IMR-90 (cell line): ENCODE data around the gene PRAC2. TPM values are rescaled to one million over a fixed set of nuclear protein-coding genes. Genes with fewer than 3 reads are reported as not detected.

Experiments used
- ATAC-seq: fragments of 200-7000 bp; cut with Tn5 transposase; 2 replicates; pipeline ENCODE4 v1.9.1; 2020; ENCODE audit warnings: low read depth, mild to moderate bottlenecking, moderate library complexity
- BruUV-seq: library from RNA; stranded (reverse); fragments of 400-500 nt; replicated peaks from 2 replicates; lab custom pipeline; 2021; lab: Mats Ljungman, UMichigan
- CTCF ChIA-PET: fragments of 300-600 bp; formaldehyde crosslinking; extraction: SDS; loops from one replicate; lab custom pipeline; 2021; ENCODE audit warnings: antibody characterized with exemption; lab: Yijun Ruan, JAX
- POLR2A ChIA-PET: fragments of 300-600 bp; sonication (Branson Sonifier 250); formaldehyde crosslinking; loops from one replicate; lab custom pipeline; 2022; ENCODE audit warnings: antibody characterized with exemption; ENCODE audit not compliant: unreplicated experiment; lab: Charles Lee
- DNase-seq: peaks from one replicate; pipeline ENCODE4 v3.0.0; 2013
- H2AFZ ChIP-seq: replicated peaks from 2 replicates; pipeline ENCODE3; 2013; ENCODE audit warnings: low read length, mild to moderate bottlenecking; ENCODE audit not compliant: poor library complexity
- H2AK5ac ChIP-seq: 2 replicates; pipeline ENCODE4 v1.6.1; 2013; ENCODE audit warnings: low read depth, low read length, inconsistent platforms
- H2AK9ac ChIP-seq: replicated peaks from 2 replicates; pipeline ENCODE3; 2013; ENCODE audit warnings: mild to moderate bottlenecking, low read depth, low read length, moderate library complexity; ENCODE audit not compliant: poor library complexity
- H2BK120ac ChIP-seq: 2 replicates; pipeline ENCODE4 v1.6.1; 2013; ENCODE audit warnings: low read depth, low read length, inconsistent platforms
- H2BK15ac ChIP-seq: 3 replicates; pipeline ENCODE4 v1.6.1; 2013; ENCODE audit warnings: low read depth, low read length, inconsistent platforms
- H2BK20ac ChIP-seq: 2 replicates; pipeline ENCODE4 v1.6.1; 2013; ENCODE audit warnings: low read depth, mild to moderate bottlenecking, inconsistent platforms, low read length, moderate library complexity
- H2BK5ac ChIP-seq: 2 replicates; pipeline ENCODE4 v1.6.1; 2013; ENCODE audit warnings: mild to moderate bottlenecking, low read depth, low read length, inconsistent platforms; ENCODE audit not compliant: poor library complexity, severe bottlenecking
- H3K14ac ChIP-seq: replicated peaks from 2 replicates; pipeline ENCODE4 v1.6.1; 2013; ENCODE audit warnings: low read depth, low read length, inconsistent platforms
- H3K18ac ChIP-seq: 2 replicates; pipeline ENCODE4 v1.6.1; 2013; ENCODE audit warnings: low read depth, low read length, control low read depth
- H3K23ac ChIP-seq: 2 replicates; pipeline ENCODE4 v1.6.1; 2013; ENCODE audit warnings: low read depth, low read length, inconsistent platforms
- H3K27ac ChIP-seq: 2 replicates; pipeline ENCODE4 v1.5.1; 2013; ENCODE audit warnings: mild to moderate bottlenecking, control low read depth, low read length; ENCODE audit not compliant: insufficient read depth
- H3K27me3 ChIP-seq: 2 replicates; pipeline ENCODE4 v1.6.1; 2013; ENCODE audit warnings: low read length; ENCODE audit not compliant: control insufficient read depth, insufficient read depth
- H3K36me3 ChIP-seq: 2 replicates; pipeline ENCODE4 v1.6.1; 2013; ENCODE audit warnings: low read length, mixed read lengths; ENCODE audit not compliant: control insufficient read depth, insufficient read depth
- H3K4ac ChIP-seq: 2 replicates; pipeline ENCODE4 v1.6.1; 2013; ENCODE audit warnings: low read depth, low read length, inconsistent platforms
- H3K4me1 ChIP-seq: 2 replicates; pipeline ENCODE4 v1.6.1; 2013; ENCODE audit warnings: low read length, mixed read lengths; ENCODE audit not compliant: control insufficient read depth, insufficient read depth
- H3K4me2 ChIP-seq: 2 replicates; pipeline ENCODE4 v1.6.1; 2013; ENCODE audit warnings: low read depth, mild to moderate bottlenecking, control low read depth, low read length, moderate library complexity
- H3K4me3 ChIP-seq: 2 replicates; pipeline ENCODE4 v1.5.1; 2013; ENCODE audit warnings: low read depth, mild to moderate bottlenecking, control low read depth, low read length, moderate library complexity; ENCODE audit not compliant: insufficient read depth
- H3K56ac ChIP-seq: 2 replicates; pipeline ENCODE4 v1.6.1; 2013; ENCODE audit warnings: low read length, inconsistent platforms; ENCODE audit not compliant: insufficient read depth; ENCODE audit errors: extremely low read depth
- H3K79me1 ChIP-seq, 2 experiments: 2 replicates each; pipeline ENCODE4 v1.6.1; 2013; ENCODE audit warnings: low read length in 2 of 2, inconsistent platforms in 1 of 2, low read depth in 1 of 2
- H3K9ac ChIP-seq: 2 replicates; pipeline ENCODE4 v1.6.1; 2013; ENCODE audit warnings: low read depth, low read length, control low read depth
- H3K9me1 ChIP-seq: 2 replicates; pipeline ENCODE4 v1.6.1; 2013; ENCODE audit warnings: low read length, inconsistent platforms; ENCODE audit not compliant: insufficient read depth
- H3K9me3 ChIP-seq: 2 replicates; pipeline ENCODE4 v1.6.1; 2013; ENCODE audit warnings: low read length; ENCODE audit not compliant: control insufficient read depth, insufficient read depth
- H4K20me1 ChIP-seq: 2 replicates; pipeline ENCODE4 v1.6.1; 2013; ENCODE audit warnings: low read length, inconsistent platforms; ENCODE audit not compliant: insufficient read depth
- H4K5ac ChIP-seq: 2 replicates; pipeline ENCODE4 v1.6.1; 2013; ENCODE audit warnings: mild to moderate bottlenecking, low read depth, low read length, control low read depth
- H4K8ac ChIP-seq, 2 experiments: 2 replicates each; pipeline ENCODE4 v1.6.1; 2013; ENCODE audit warnings: low read depth in 2 of 2, low read length in 2 of 2, control low read depth in 1 of 2, inconsistent platforms in 1 of 2
- H4K91ac ChIP-seq: 2 replicates; pipeline ENCODE4 v1.6.1; 2013; ENCODE audit warnings: low read depth, low read length, inconsistent platforms; ENCODE audit not compliant: insufficient read depth
- CHD1 ChIP-seq: IDR thresholded peaks from 2 replicates; pipeline ENCODE4 v1.6.1; 2012; ENCODE audit warnings: low read depth, low read length, improper control_type of control experiment
- MAZ ChIP-seq: IDR thresholded peaks from 2 replicates; pipeline ENCODE4 v1.6.1; 2012; ENCODE audit warnings: low read depth, mild to moderate bottlenecking, low read length, improper control_type of control experiment, moderate library complexity, borderline replicate concordance
- POLR2A ChIP-seq: IDR thresholded peaks from 2 replicates; pipeline ENCODE4 v1.6.1; 2012; ENCODE audit warnings: mild to moderate bottlenecking, low read depth, low read length
- RCOR1 ChIP-seq: IDR thresholded peaks from 2 replicates; pipeline ENCODE4 v1.6.1; 2012; ENCODE audit warnings: mild to moderate bottlenecking, low read length, improper control_type of control experiment; ENCODE audit not compliant: insufficient replicate concordance
- RFX5 ChIP-seq: IDR thresholded peaks from 2 replicates; pipeline ENCODE4 v1.8.0; 2012; ENCODE audit warnings: low read depth, mild to moderate bottlenecking, low read length, moderate library complexity
- WGBS, 2 experiments: methylation state at CpG; one replicate each; pipeline versions ENCODE4 v1.1.5 to v1.1.7; 2013; ENCODE audit warnings: missing lambda C conversion rate in 2 of 2; ENCODE audit not compliant: insufficient read length in 1 of 2; ENCODE audit errors: extremely low coverage in 2 of 2; 5-methylcytosine and 5-hydroxymethylcytosine counted together
- dilution Hi-C: fragments of 300-500 bp; cut with HindIII; formaldehyde crosslinking; loops from one replicate; pipeline ENCODE4 v1.14.3; 2018; ENCODE audit warnings: low sequenced_read_pairs; ENCODE audit not compliant: unreplicated experiment
- in situ Hi-C: fragments of 300-500 bp; cut with MboI; formaldehyde crosslinking; loops from 3 replicates; pipeline ENCODE4 v1.14.3; 2019; ENCODE audit warnings: low sequenced_read_pairs, inconsistent platforms, mixed read lengths
- intact Hi-C: fragments of 100-400 bp; cut with micrococcal nuclease; formaldehyde crosslinking; loops from 2 replicates; pipeline ENCODE4 v1.10.0; 2022
- polyA plus RNA-seq, 3 experiments: library from polyadenylated mRNA; depleted of rRNA; stranded (reverse); fragments of >200 nt; gene quantifications; 2 replicates each; pipeline ENCODE4 v1.2.3, GENCODE V29; 2012; ENCODE audit warnings: low replicate concordance in 1 of 3
- total RNA-seq: library from RNA; depleted of rRNA; stranded (reverse); fragments of >200 nt; gene quantifications from 2 replicates; pipeline ENCODE4 v1.2.3, GENCODE V29; 2012

Gene PRAC2
- total and polyA plus RNA-seq, 2 of the 4 experiments (the other 2 are of a cell fraction) = not detected

- Histone ChIP-seq H2BK120ac (no peak overlapping the region), H4K5ac (no peak overlapping the region), H3K14ac (no peak overlapping the region), H2BK5ac (no peak overlapping the region), H4K20me1 (no peaks in the 10 kb centered on the region), H3K79me1 (no peaks in the 10 kb centered on the region), H3K9ac (no peak overlapping the region), H2BK15ac (no peak overlapping the region), H3K27ac (no peak overlapping the region), H2AK5ac (no peak overlapping the region), H3K4me3 (no peak overlapping the region), H3K18ac (no peak overlapping the region), H3K27me3 (peaks cover 66% of the 10 kb centered on the region), H2AK9ac (no peak overlapping the region), H4K91ac (no peak overlapping the region), H3K4me1 (no peaks in the 10 kb centered on the region), H3K23ac (no peak overlapping the region), H3K36me3 (no peaks in the 10 kb centered on the region), H2AFZ (no peak overlapping the region), H3K4ac (no peak overlapping the region), H2BK20ac (no peak overlapping the region), H3K9me3 (no peaks in the 10 kb centered on the region), H3K56ac (no peak overlapping the region), H3K9me1 (no peaks in the 10 kb centered on the region), H4K8ac (no peak overlapping the region), H3K4me2 (no peak overlapping the region)
- dilution Hi-C loops = no loop called here
- no TSS peak for BruUV-seq
- in situ Hi-C loops = loop anchor here (10.0 kb wide), 1 partner anchor 60 kb away; no protein-coding TSS in a partner anchor
- TF ChIP-seq RFX5 (no peak), CHD1 (no peak), MAZ (no peak), POLR2A (no peak), RCOR1 (no peak)
- ChIA-PET POLR2A (no interaction called here), CTCF (no interaction called here)
- DNase-seq (no peak), ATAC-seq (no peak)
- intact Hi-C loops = no loop called here
- 71% methylated on average over 3 of the region's 11 CpGs; no CpG with 5 or more reads in 1 of the 2 experiments for whole genome bisulfite sequencing, 2 experiments
Observed at GRCh38 chr17:48704361-48705248, 18.4 kb upstream of the PRAC2 start.
